ENCODE measurements around the gene INF2. TPM values are rescaled to one million over a fixed set of nuclear protein-coding genes. Genes with fewer than 3 reads are reported as not detected.
A peak's percentile ranks its signal among the peaks of the same experiment; 100 is the strongest.

INF2 gene
- total RNA-seq, 1 donor = 49.2 TPM

- Histone ChIP-seq H3K27ac (ENCODE audit: low read depth, low read length) (no peak overlapping the region), H3K79me2 (ENCODE audit: insufficient read depth, low read length) (no peaks in the 10 kb centered on the region), H4K20me1 (ENCODE audit: insufficient read depth, low read length) (no peaks in the 10 kb centered on the region), H3K4me3 (ENCODE audit: insufficient read depth, low read length) (no peak overlapping the region), H3K27me3 (ENCODE audit: insufficient read depth, low read length) (peaks cover 4% of the 10 kb centered on the region), H3K9me3 (ENCODE audit: low read depth, low read length) (peaks cover 3% of the 10 kb centered on the region), H2AFZ (ENCODE audit: low read length) (no peak overlapping the region), H3K4me1 (ENCODE audit: insufficient read depth, low read length) (no peaks in the 10 kb centered on the region), H3K36me3 (ENCODE audit: insufficient read depth, low read length) (no peaks in the 10 kb centered on the region), H3K4me2 (ENCODE audit: insufficient read depth, low read length) (no peak overlapping the region)
- peak; percentile 65 for DNase-seq (ENCODE audit: insufficient read length, low spot score, missing footprints)
- TF ChIP-seq CTCF (IDR thresholded peaks at IDR 0.05; ENCODE audit: extremely low read depth, low read depth, low read length) = no peak
These were observed 47.5 kb upstream of the INF2 start for GRCh38 chr14:104641753-104642539.

- Histone ChIP-seq H3K79me2 (ENCODE audit: insufficient read depth, low read length) (no peaks in the 10 kb centered on the region), H4K20me1 (ENCODE audit: insufficient read depth, low read length) (no peaks in the 10 kb centered on the region), H3K4me3 (ENCODE audit: insufficient read depth, low read length) (no peak overlapping the region), H3K4me2 (ENCODE audit: insufficient read depth, low read length) (no peak overlapping the region), H3K9me3 (ENCODE audit: low read depth, low read length) (peaks cover 3% of the 10 kb centered on the region), H3K27me3 (ENCODE audit: insufficient read depth, low read length) (peaks cover 4% of the 10 kb centered on the region), H2AFZ (ENCODE audit: low read length) (no peak overlapping the region), H3K27ac (ENCODE audit: low read depth, low read length) (no peak overlapping the region), H3K4me1 (ENCODE audit: insufficient read depth, low read length) (no peaks in the 10 kb centered on the region), H3K36me3 (ENCODE audit: insufficient read depth, low read length) (no peaks in the 10 kb centered on the region)
- DNase-seq (ENCODE audit: insufficient read length, low spot score, missing footprints) = peak; percentile 48
- no peak for TF ChIP-seq CTCF (IDR thresholded peaks at IDR 0.05; ENCODE audit: extremely low read depth, low read depth, low read length)
These were observed 46.9 kb upstream of the INF2 start for GRCh38 chr14:104642540-104642868.

GRCh38 chr14:104643306-104643705 is 46.1 kb upstream of the INF2 start:
- Histone ChIP-seq H3K27me3 (ENCODE audit: insufficient read depth, low read length) (peaks cover 4% of the 10 kb centered on the region), H3K36me3 (ENCODE audit: insufficient read depth, low read length) (no peaks in the 10 kb centered on the region), H4K20me1 (ENCODE audit: insufficient read depth, low read length) (no peaks in the 10 kb centered on the region), H3K9me3 (ENCODE audit: low read depth, low read length) (peaks cover 3% of the 10 kb centered on the region), H3K4me1 (ENCODE audit: insufficient read depth, low read length) (no peaks in the 10 kb centered on the region), H3K4me3 (ENCODE audit: insufficient read depth, low read length) (no peak overlapping the region), H3K27ac (ENCODE audit: low read depth, low read length) (no peak overlapping the region), H2AFZ (ENCODE audit: low read length) (no peak overlapping the region), H3K79me2 (ENCODE audit: insufficient read depth, low read length) (no peaks in the 10 kb centered on the region), H3K4me2 (ENCODE audit: insufficient read depth, low read length) (no peak overlapping the region)
- DNase-seq (ENCODE audit: insufficient read length, low spot score, missing footprints) = peak; percentile 26
- TF ChIP-seq CTCF (IDR thresholded peaks at IDR 0.05; ENCODE audit: extremely low read depth, low read depth, low read length) = no peak

- no peak overlapping the region for H3K27ac ChIP-seq (ENCODE audit: low read depth, low read length)
- no peak for TF ChIP-seq CTCF (IDR thresholded peaks at IDR 0.05; ENCODE audit: extremely low read depth, low read depth, low read length)
- H3K4me3 ChIP-seq (ENCODE audit: insufficient read depth, low read length) = no peak overlapping the region
- no peaks in the 10 kb centered on the region for H3K36me3 ChIP-seq (ENCODE audit: insufficient read depth, low read length)
- H3K27me3 ChIP-seq (ENCODE audit: insufficient read depth, low read length) = peaks cover 4% of the 10 kb centered on the region
- no peaks in the 10 kb centered on the region for H3K79me2 ChIP-seq (ENCODE audit: insufficient read depth, low read length)
- DNase-seq (ENCODE audit: insufficient read length, low spot score, missing footprints) = no peak
- no peaks in the 10 kb centered on the region for H4K20me1 ChIP-seq (ENCODE audit: insufficient read depth, low read length)
- H3K4me1 ChIP-seq (ENCODE audit: insufficient read depth, low read length) = no peaks in the 10 kb centered on the region
- H2AFZ ChIP-seq (ENCODE audit: low read length) = no peak overlapping the region
- no peak overlapping the region for H3K4me2 ChIP-seq (ENCODE audit: insufficient read depth, low read length)
- peaks cover 3% of the 10 kb centered on the region for H3K9me3 ChIP-seq (ENCODE audit: low read depth, low read length)
These were observed 45.3 kb upstream of the INF2 start for GRCh38 chr14:104644091-104644635.

All from osteoblast (primary cell).